Mammary epithelial cell (primary cell): ENCODE results near the gene RMI1.

Source experiments
- CTCF ChIP-seq, 2 donors: IDR thresholded peaks in 1 of 2; conservative IDR thresholded peaks in 1 of 2; 2 replicates each; pipeline ENCODE4 v1.5.1; 2011 to 2012; ENCODE audit warnings: inconsistent platforms in 2 of 2, low read length in 2 of 2, mild to moderate bottlenecking in 2 of 2, control low read depth in 1 of 2, low read depth in 1 of 2; ENCODE audit not compliant: insufficient read depth in 1 of 2; ENCODE audit errors: extremely low read depth in 1 of 2
- EZH2 ChIP-seq: IDR thresholded peaks from 2 replicates; pipeline ENCODE4 v1.6.1; 2012; ENCODE audit warnings: low read length, inconsistent platforms, borderline replicate concordance

GRCh38 chr9:83978992-83979811 is 1.4 kb upstream of the RMI1 start:
- TF ChIP-seq EZH2 (no peak), CTCF (conservative IDR thresholded peaks at IDR 0.05 in 1 of 2, IDR thresholded peaks at IDR 0.05 in 1 of 2; ENCODE audit: extremely low read depth in 1 of 2, insufficient read depth in 1 of 2, low read depth in 1 of 2, low read length in 2 of 2) (no peak)
